ENCODE results near the gene STXBP5L.

The STXBP5L gene

DNA sequence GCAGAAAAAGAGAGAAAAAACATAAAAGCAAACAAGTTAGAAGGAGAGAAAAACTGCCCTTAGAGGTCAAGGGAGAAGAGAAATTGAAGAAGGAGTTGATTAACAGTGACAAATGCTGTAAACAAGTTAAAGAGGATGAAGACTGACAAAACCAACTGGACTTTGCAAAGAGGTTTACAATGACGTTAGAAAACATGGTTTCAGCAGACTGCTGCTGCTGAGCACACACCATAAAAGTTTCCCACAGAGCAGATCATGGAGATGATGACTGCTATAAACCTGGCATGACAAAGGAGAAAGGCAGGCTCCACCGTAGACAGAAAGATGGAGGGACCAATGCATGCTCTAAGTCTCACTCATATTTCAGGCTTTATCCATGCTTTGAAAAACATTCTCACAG is 559.1 kb downstream of the STXBP5L start:
- no peaks in the 10 kb centered on the region for H3K9me3 ChIP-seq
- no peaks in the 10 kb centered on the region for H3K4me1 ChIP-seq (ENCODE audit: control insufficient read depth in 1 of 2, insufficient read depth in 1 of 2, low read depth in 1 of 2, low read length in 1 of 2)
- no peak overlapping the region for H3K27ac ChIP-seq
- H3K36me3 ChIP-seq: peaks cover 37% of the 10 kb centered on the region
- H3K27me3 ChIP-seq: no peaks in the 10 kb centered on the region
- no peak for TF ChIP-seq CTCF (IDR thresholded peaks at IDR 0.05)
- H3K4me3 ChIP-seq (ENCODE audit: low read depth in 1 of 2, low read length in 1 of 2): no peak overlapping the region

- Histone ChIP-seq H3K9me3 (no peaks in the 10 kb centered on the region), H3K27me3 (no peaks in the 10 kb centered on the region), H3K4me1 (ENCODE audit: control insufficient read depth in 1 of 2, insufficient read depth in 1 of 2, low read depth in 1 of 2, low read length in 1 of 2) (no peaks in the 10 kb centered on the region), H3K4me3 (ENCODE audit: low read depth in 1 of 2, low read length in 1 of 2) (no peak overlapping the region), H3K36me3 (peaks cover 52% of the 10 kb centered on the region), H3K27ac (no peak overlapping the region)
- TF ChIP-seq CTCF (IDR thresholded peaks at IDR 0.05): no peak
These were observed 565.0 kb downstream of the STXBP5L start for GRCh38 chr3:121473001-121473400.

Measured in neutrophil (primary cell).